ENCODE results near the gene DYRK3.
"Not testable (repeated sequence)": the region's sequence is repeated elsewhere in the genome, so short reads cannot be mapped to it uniquely, and the experiment has no call there.

DYRK3 gene

DNA sequence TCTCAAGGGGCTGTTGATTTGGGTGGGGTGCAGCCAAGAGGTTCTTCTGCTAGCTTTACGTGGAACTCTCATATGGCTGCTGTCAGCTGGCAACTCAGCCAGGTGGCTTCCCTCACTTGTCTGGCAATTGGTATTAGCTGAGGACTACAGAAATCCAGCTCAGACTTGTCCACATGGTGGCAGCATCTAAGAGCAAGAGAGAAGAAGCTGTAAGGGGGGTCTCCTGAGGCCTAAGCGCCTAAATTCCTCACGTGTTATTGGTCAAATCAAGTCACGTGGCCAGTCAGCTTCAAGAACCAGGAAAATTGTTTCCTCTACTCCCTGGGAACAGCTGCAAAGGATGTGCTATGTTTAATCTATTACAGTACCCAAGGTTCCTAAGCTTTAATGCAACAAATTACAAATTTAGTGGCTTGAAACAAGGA, 4.2 kb upstream of the DYRK3 start:
- DNase-seq (ENCODE audit: low spot score): peak; percentile 79

DNA sequence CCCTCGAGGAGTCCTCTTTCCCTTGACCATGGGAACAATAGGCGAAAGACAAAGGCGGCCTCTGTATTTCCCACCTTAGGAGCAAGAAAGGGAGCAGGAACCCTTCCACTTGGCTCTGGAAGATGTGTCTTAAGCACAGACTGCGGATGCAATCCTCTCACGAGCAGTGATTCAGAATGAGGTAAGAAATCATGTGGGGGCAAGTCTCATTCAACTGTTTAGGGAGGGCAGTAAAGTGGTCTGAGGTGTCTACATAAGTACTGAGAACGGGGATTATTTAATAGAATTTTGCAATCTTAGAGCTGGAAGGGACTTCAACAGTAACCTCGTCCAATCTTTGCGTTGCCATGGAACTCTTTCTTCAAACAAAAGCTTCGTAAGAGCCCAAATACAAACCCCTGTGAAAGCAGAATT, 1.6 kb upstream of the DYRK3 start:
- peak; percentile 94 for DNase-seq (ENCODE audit: low spot score)

DNA sequence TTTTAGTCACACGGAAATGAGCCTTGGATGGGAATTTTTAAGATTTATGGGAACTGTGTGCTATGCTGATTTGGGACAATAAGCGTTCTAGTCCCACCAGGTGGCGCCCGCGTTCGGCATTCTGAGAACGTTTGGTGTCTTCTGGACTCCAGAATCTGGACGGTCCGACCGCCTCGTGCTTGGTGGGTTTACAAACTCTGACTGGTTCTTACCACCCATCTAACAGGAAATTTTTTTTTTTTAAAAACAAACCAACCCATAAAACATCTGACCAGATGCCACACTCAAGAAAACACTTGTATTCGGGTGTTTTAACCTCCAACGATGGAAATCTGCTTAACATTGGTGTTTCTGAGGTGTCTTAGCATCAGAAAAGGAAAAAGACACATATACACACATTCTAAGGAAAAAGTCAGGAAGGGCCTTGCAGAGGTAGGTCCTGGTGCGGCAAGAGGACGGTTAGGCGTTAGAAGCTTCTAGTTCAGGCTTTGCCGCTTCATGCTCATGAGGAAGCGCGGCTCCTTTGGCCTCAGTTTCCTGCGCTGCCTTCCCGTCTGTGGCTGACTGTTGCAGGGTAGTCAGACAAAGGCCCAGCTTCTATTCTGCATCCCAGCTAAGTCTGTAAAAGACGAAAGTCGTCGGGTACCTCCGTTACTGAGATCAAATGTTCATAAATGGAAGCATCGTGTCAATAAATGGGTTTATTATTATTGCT, 814 bp upstream of the DYRK3 start:
- DNase-seq (ENCODE audit: low spot score): peak; percentile 96

DNA sequence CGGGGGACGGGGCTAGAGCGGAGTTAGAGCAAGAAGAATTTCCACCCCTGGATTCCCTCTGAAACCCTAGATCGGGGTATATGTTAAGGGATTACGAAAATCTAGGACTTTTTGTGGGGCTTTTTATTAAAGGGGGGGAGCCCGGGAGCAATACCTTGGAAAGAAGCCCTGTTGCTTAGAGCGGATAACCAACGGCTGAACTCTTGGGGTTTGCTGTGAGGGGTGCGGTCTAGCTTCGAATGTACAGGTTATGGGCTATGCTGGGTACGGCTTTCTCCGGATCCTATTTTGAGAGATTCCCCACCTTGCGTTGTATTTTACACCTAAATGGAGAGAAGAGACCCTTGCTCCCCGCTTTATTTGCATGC, 626 bp downstream of the DYRK3 start:
- DNase-seq (ENCODE audit: low spot score): peak; percentile 49

DNA sequence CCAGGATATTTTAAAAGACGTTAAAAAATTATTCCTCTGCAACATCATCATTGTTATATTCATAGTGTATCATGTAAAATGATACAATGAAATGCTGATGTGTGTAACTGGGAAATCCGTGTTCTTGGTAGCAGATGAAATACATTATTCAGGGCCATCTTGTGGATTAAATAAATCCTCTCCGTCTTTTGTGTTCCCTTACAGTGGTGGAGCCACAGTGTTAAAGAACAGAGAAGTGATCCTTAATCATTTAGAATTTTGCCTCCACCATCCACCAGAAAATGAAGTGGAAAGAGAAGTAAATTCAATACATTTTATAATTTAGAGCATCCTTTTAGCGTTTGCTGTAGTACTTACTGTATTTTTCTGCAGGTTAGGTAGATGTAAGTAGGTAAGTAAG, 1.3 kb downstream of the DYRK3 start:
- peak; percentile 45 for DNase-seq (ENCODE audit: low spot score)

DNA sequence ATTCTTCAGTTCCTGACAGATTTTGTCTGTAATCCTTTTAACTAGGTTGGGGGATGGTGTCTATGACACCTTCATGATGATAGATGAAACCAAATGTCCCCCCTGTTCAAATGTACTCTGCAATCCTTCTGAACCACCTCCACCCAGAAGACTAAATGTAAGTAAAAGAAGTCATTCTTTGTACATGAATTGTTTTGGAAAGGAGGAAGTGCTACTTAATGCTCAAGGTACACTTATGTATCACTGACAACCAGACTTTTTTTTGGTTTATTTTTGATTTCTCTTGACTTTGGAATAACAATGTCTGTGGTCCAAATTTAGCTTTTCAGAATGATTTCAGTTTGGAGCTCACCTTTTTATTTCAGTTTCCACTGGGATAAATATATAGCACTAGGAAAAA, 2.3 kb downstream of the DYRK3 start:
- peak; percentile 27 for DNase-seq (ENCODE audit: low spot score)

DNA sequence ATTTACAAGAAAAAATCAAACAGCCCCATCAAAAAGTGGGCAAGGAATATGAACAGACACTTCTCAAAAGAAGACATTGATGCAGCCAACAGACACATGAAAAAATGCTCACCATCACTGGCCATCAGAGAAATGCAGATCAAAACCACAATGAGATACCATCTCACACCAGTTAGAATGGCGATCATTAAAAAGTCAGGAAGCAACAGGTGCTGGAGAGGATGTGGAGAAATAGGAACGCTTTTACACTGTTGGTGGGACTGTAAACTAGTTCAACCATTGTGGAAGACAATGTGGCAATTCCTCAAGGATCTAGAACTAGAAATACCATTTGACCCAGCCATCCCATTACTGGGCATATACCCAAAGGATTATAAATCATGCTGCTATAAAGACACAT, 6.7 kb downstream of the DYRK3 start:
- not testable (repeated sequence) for DNase-seq (ENCODE audit: low spot score)

DNA sequence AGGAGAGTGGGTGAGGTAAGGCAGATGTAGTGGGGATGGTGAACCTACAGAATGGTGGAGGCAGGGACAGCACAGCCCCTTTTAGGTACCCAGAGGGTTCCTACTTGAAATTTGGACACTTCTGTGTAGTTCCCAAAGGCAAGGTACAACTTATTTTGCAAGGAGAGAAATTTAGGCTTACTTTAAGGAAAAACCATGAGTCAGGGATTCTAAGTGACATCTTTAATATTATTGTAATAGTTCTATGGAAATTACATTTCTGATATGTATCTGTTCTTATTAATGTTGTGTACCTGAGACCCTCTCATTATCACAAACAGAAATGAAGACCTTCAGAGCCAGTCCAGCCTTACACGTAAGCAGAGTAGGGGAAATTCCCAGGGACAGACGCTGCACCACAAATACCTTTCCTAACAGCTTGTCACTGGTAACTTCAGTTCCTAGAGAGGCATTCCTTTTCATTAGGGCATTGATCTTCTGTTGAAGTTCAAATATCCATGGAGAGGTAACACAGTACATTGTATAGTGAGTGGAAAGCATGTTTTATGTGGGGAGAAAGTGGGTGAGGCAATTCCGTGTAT, 7.9 kb downstream of the DYRK3 start:
- DNase-seq (ENCODE audit: low spot score): no peak

DNA sequence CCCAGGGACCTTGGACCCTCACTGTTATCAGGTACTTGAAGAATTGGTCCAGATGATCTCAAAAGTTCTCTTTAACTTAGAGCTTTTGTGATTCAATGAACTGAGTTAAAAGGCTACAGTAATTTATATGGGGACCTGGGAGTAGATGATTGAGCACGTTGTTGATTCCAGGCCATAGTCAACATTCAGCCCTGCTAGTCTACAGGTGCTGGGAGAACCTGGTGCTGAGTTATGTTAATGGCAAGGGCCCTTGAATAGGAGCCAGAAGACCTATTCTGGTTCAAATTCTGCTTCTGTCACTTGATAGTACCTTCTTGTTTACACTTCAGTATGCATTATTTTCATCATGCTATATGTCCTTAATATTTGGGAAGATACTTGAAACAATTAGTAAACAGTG, 11.2 kb downstream of the DYRK3 start:
- DNase-seq (ENCODE audit: low spot score): no peak

DNA sequence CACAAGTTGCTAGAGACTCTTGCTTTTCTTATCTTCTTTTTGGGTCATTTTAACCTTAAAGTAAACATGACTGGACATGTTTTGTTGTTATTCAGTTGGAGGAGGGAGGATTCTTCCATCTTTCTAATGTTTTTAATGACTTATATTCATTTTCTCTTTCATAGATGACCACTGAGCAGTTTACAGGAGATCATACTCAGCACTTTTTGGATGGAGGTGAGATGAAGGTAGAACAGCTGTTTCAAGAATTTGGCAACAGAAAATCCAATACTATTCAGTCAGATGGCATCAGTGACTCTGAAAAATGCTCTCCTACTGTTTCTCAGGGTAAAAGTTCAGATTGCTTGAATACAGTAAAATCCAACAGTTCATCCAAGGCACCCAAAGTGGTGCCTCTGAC, 11.9 kb downstream of the DYRK3 start:
- no peak for DNase-seq (ENCODE audit: low spot score)

DNA sequence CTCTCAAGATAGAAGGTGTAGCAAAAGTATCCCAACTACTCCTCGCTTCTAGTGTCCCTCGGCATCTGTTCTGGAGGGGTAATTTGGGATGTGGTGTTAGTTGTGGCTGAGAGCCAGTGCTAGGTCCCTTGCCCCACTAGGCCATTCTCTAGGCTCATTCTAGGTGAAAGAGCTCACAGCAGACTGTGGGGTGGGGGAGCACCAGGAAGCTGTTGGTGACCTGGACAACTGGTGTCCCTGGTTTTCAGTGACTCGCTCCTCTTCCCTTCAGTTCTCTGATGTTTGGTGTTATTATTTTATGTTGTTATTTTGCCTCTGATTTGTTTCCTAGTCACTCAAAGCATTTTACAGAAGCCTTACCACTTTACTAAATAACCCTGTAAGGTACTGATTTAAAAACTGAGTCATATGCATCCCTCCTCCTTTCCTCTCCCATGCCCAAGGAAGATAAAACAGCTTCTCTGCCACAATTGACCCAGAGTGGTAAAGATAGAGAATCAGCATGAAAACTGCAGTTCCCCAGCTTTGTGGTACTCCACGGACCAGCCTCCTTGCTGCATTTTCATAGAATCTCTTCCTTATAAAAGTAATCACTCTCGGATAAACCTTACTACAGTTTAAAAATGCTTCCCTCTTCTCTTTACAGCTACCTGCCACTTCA, 14.1 kb downstream of the DYRK3 start:
- DNase-seq (ENCODE audit: low spot score): no peak

DNA sequence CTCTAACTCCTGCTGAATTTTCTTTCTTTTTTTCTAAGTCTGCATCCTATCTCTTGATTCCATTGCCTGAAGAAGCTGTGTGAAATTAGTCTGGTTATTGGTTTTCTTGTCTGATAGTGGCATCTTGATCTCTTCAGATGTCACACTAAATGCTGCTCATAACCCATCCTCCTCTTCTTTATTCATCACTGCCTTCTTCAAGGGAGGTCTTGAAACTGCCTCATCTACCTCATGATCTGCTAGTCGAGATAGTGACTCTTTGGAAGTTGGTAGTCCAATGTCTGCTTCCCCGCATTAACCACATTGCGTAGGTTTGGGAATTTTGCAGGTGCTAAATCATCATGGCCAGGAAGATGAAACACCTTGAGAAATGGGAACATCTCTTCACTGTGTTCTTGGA, 15.7 kb downstream of the DYRK3 start:
- no peak for DNase-seq (ENCODE audit: low spot score)

DNA sequence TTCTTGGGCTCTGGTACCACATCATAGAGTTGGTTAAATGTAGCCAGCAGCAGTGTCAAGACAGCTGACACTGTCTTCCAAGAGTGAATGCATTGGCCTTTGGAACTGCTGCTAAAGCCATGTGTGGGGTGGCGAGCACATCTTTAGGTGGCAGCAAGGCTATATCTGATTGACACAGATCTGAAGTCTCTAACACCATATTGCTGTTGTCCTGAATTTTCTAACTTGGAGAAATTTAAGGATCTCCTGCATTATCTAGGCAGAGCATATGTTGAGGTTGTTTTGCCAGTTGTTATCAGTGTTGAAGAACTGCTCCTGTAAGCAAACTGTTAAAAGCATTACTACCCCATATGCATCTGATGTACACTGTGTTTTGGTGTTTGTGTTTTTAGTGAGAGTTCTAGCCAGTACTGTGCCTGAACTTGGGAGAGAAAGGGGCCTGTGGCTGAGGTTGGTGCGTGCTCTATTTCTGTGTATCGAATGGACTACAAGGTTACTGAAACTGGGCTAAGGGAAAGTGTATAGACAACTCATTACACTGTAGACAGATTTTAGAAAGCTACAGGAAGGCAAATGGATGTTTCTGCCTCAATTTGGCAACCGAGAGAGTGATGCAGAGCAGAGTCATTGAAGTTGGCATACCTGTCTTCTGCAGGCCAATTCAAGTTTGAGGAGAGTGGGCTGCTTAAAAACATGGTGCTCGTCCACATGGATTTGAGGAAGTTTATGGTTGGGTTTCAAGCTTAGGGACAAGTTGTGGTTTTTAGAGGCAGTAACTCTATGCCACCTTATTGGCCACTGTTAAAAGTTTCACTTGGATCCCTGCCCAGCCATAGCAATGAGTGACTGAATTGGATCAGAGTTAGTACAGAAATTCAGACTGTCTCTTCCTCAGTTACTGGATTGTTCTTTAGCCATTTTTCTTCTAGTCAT, 16.9 kb downstream of the DYRK3 start:
- DNase-seq (ENCODE audit: low spot score): no peak

DNA sequence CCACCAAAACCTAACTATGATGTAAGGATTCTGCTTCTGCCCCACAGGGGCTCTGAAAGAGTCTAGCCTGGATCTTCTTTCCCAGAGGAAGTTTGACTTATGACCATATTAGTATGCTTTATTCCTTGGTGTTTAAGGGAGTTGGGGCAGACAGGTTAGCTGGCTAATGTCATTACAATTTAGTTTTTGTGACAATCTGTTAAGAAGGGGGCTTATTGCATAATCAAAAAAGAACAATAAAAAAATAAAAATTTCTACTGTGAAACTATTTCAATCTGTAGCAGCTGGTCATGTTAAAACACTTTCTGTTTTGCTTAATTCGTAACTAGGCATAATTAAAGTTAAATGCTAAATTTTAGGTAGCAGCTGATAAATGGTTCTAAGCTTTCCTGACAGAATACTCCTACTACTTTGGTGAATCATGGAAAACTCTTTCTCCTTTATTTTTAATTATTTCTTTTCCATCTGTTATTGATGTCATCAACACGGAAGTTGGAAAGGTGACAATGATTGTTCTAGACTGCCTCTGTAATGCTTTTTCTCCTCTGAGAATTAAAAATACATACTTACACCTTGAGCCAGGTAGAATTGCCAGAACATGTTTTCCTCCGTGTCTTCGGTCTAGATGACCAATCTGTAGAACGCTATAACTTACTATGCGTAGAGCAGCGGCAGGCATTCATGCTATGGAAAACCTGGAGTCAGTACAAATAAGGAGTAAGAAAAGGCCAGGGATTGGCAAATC, 18.6 kb downstream of the DYRK3 start:
- DNase-seq (ENCODE audit: low spot score): no peak

DNA sequence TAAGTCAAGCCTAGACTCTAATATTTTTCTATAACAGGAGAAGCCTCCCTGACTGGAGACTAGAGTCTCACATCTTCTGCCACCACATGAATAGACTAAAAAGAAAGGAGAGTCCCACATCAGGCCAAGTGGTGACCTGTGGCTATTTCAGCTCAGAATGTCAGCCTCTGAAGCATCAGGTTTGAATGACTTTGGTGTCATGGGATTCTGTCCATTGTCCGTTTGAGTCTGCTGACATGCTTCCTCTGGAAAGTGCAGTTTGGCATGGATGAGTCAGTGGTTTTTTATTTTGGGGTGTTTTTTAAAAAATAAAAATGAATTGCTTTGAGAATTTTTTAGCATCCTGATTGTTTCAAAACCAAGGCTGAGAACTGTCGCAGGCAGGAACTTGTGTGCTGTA, 19.5 kb downstream of the DYRK3 start:
- no peak for DNase-seq (ENCODE audit: low spot score)

DNA sequence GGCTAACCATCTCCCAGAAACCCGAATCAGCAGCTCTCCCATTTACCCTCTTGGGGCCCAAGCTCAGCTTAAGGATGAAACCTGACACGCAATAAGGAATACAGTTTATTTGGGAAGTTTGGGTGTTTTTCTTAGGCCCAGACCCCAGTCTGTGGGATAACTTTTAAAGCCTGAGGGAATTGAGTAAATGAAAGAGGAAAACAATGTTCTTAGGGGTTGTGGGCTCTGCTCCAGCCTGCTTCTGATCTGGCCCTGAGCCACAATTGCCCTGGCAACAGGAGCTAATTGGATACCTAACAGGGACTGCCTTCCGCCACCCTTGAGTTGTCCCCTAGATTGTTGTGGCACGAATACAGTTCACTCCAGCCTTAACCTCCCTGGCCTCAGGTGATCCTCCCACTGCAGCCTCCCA, 20.1 kb downstream of the DYRK3 start:
- DNase-seq (ENCODE audit: low spot score): no peak

DNA sequence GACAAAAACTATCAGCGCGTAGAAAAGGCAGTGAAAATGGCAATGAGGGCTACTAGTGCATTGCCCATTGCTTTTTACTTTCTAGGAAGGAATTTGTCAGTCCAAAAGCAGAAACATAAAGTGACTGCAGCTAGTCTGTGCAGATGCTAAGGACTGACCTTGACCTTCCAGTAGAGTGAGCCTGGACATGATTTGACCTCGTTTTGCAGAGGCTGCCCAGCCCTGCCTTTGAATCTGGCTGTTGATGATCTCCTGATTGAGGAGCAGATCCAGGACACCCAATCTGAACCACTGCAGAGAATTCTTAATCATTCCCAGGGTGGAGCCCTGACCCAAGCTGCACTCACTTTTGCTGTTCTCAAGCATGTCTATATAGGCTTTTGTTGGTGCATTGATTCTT, 21.6 kb downstream of the DYRK3 start:
- no peak for DNase-seq (ENCODE audit: low spot score)

DNA sequence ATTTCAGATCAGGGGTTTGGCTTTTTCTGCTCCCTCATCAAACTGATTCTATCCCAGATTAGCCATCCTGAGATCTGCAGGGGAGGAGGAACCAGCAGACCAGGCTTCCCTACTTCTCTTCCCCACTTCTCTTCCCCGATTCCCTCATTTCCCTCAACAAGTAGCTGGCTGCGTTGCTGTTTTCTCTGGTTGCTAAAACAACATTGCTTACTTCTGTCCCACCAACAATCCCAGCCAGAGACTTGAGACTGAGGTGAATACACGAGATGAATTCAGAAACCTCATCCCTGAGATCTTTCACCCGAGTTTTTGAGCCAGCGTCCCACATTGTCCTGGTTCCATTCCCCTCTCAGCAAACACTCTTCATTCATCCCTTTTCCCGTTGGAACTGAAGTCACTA, 22.4 kb downstream of the DYRK3 start:
- no peak for DNase-seq (ENCODE audit: low spot score)

DNA sequence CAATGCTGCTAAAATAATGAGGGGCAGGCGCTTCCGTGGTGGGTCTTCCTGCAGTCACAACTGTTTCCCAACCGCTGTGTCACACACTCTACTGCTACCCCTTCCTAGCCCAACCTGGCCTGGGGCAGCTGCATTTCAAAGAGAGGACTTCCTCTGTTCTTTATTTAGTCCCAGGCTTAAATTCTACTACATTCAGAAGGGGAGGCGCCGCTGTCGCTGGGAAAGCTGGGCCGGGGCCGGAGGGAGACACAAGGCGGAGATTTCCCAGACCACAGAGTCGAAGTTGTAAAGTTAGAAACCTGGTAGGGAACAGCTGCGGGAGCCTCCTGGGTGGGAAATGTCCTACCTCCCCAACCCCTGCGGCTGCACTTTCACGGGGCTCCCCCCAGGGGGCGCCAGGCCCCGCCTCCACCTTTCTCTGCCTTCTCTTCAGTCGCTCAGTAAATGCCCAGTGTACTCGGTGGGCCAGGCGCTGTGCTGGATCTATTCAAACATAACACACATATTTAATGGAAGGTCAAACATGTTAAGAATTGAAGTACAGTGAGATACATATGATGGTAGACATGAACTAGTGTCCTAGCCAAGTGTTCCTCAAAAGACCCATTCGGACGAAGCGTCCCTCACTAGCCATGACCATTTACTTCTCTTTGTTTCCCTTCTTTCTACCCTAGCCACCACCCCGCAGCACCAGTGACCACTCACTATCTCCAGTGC, 23.1 kb downstream of the DYRK3 start:
- no peak for DNase-seq (ENCODE audit: low spot score)

DNA sequence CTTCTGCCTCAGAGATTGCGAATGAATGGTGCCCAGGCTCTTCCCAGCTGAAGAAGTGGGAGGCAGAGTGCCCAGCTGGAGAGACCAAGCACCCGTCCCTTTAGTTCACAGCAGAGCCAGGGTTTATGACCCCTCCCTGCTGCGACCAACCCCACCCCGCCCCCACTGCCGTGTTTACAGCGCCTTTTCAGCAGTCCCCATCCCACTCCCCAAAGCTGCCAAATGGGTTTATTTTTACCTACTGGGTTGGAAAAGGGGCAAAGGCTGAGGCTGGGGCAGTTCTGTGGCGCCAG, 23.6 kb downstream of the DYRK3 start:
- DNase-seq (ENCODE audit: low spot score): no peak

DNA sequence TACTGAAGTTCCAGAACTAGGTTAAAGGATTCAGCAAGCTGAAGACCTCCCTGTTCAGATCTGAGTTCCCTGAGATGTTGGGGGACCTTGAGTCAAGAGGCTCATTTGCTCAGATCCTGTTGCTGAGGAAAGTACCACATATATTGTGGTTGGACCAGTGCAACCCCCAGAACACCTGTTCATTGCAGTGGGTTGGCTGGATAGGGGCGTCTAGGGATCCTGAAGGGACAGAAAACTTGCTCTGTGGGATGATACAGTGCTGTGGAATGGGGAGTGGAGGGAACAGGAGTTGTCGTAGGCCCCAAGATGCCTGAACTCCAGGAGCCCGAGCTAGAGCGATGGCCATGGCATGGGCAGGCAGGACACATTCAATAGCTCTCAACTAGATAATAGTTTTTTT, 24.8 kb downstream of the DYRK3 start:
- no peak for DNase-seq (ENCODE audit: low spot score)
